ENCODE measurements around the gene STARD3.
"Not testable (repeated sequence)": the region's sequence is repeated elsewhere in the genome, so short reads cannot be mapped to it uniquely, and the experiment has no call there.

The STARD3 gene

GRCh38 chr17:39699157-39699817, 62.3 kb downstream of the STARD3 start:
- not testable (repeated sequence) for DNase-seq

GRCh38 chr17:39699818-39700147, 62.8 kb downstream of the STARD3 start, which contains the start of gene ERBB2:
ERBB2 (plus strand) TSS chr17:39700064; CDS start chr17:39700239, 175 bp downstream.
- DNase-seq, result no peak

GRCh38 chr17:39700148-39700987, 63.4 kb downstream of the STARD3 start:
- DNase-seq, result no peak

- DNase-seq, result no peak
Observed at GRCh38 chr17:39701012-39701783, 64.3 kb downstream of the STARD3 start.

- no peak for DNase-seq
Observed at GRCh38 chr17:39701784-39702422, 65.0 kb downstream of the STARD3 start.

GRCh38 chr17:39702901-39703893, 66.3 kb downstream of the STARD3 start:
- DNase-seq, result no peak

GRCh38 chr17:39703913-39704312, 67.0 kb downstream of the STARD3 start:
- DNase-seq, result no peak

GRCh38 chr17:39704821-39705551, 68.0 kb downstream of the STARD3 start:
- DNase-seq, result no peak

GRCh38 chr17:39705786-39706348, 68.9 kb downstream of the STARD3 start:
- DNase-seq, result no peak

- DNase-seq, result no peak
Observed at GRCh38 chr17:39706383-39706782, 69.4 kb downstream of the STARD3 start.

GRCh38 chr17:39706921-39707337, 70.0 kb downstream of the STARD3 start:
- DNase-seq, result no peak

- DNase-seq, result no peak
Observed at GRCh38 chr17:39709319-39709997, 72.5 kb downstream of the STARD3 start.

- no peak for DNase-seq
Observed at GRCh38 chr17:39709998-39710964, 73.3 kb downstream of the STARD3 start.

- DNase-seq, result not testable (repeated sequence)
Observed at GRCh38 chr17:39711071-39711470, 74.1 kb downstream of the STARD3 start.

- DNase-seq, result no peak
Observed at GRCh38 chr17:39711851-39712250, 74.9 kb downstream of the STARD3 start.
